ENCODE results near the gene NMUR1.

NMUR1 gene

DNA sequence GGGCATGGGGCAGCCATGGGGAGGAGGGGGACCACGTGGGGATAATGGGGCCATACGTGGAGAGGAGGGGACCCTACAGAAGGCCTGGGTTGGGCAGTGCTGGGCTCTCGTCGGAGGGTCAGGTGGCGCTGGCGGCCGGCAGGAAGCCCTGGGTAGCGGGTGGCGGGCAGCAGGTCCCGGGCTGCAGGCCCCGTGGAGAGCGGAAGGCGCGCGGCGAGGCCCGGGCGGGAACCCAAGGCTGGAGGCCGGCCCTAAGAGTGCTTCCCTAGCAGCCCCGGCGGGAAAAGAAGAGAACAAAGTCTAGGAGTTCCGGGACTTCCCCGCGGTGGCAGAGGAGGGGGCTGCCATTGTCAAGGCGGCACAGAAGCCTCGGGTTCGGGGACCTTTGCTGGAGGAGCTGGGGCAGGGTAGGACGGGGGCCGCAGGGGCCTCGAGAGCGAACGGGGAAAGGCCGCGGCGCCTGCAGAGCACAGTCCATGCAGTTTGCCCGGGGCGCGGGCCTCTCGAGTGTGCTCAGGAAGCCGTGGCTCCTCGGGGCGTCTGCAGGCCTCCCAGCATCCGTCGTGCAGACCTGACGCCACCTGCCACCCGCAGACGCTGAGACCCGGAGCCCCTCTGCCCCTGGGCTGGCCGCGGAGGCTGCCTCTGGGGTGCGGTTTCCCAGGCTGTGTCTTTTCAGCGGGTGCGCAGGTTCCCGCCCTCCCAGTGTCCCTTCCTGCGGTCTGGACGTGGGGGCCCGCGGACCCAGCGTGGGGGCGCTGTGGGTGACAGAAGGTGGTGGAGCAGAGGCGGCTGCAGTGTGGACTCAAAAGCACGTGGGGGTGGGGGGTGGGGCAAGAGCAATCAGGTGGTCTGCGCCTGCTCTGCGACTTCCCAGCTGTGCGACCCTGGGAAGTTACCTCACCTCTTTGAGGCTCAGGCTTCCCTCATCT lies 46.6 kb downstream of the NMUR1 start:
- DNase-seq, result peak; percentile 29 to 43

DNA sequence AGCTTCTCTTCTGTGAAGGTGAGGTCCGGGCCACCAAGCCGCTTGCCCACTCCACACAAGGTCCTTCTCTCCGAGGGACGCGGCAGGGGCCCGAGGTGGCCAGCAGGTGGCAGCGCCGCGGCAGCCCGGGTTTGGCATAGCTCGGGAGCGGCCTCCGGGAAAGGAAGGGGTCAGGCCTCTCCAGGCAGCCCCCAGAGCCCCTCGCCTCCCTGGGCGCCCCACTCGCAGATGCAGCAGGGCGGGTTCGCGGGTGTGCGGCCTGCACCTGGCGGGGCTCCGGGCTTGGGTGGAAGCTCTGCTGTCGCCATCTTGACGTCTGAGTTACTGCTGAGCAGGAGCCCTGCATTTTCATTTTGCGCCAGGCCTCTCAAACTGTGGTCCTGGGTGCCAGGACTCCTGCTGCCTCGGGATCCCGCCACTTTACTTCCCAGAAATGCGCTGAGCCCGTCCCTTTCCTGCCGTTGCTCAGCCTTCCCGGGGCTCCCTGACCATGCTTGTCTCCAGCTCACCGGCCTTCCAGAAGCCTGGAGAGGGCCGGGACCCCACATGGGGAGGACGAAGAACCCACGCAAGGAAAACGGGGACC lies 47.3 kb downstream of the NMUR1 start:
- peak; percentile 71 to 72 for DNase-seq

DNA sequence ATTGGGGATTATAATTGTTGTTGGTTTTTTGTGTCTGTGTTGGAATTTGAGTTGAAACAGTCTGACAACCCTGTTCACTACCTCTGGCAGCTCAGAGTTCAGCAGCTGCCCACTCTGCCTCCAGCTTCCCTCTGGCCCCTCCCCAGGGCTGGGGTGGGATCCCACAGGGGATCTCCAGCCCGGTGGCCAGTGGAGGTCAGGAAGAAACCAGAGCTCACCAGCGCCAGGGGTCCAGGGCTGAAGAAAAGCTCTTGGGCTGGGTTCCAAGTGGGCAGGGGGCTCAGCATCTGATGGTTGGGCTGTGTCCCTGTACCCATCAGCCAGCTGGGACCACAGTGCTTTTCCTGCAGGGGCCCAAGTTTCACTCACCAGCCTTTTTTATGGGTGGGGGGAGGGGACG lies 49.5 kb downstream of the NMUR1 start:
- no peak for DNase-seq

DNA sequence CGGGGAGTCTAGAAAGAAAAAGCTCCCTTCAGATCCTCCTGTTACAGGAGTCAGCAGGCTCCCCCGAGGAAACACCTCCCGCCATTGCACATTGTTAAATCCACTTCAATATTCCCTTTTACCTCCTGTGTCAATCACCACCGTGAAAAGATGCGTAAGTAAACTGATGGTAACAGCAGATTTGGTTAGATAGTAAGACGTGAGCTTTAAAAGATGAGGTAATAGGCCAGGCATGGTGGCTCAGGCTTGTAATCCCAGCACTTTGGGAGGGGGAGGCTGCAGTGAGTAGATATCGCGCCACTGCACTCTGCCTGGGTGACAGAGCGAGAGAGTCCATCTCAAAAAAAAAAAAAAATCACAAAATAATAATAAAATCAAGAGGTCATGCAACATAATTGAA lies 50.8 kb downstream of the NMUR1 start:
- DNase-seq, result no peak

DNA sequence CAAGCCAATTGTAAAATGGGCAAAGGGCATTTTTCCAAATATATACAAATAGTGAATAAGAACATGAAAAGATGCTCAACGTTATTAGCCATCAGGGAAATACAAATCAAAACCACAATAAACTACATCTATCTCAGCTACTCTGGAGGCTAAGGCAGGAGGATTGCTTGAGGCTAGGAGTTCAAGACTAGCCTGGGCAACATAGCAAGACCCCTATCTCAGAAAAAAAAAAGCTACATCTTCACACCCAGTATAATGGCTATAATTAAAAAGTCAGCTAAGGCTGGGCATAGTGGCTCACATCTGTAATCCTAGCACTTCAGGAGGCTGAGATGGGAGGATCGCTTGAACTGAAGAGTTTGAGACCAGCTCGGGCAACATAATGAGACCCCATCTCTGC lies 53.3 kb downstream of the NMUR1 start:
- DNase-seq, result no peak

DNA sequence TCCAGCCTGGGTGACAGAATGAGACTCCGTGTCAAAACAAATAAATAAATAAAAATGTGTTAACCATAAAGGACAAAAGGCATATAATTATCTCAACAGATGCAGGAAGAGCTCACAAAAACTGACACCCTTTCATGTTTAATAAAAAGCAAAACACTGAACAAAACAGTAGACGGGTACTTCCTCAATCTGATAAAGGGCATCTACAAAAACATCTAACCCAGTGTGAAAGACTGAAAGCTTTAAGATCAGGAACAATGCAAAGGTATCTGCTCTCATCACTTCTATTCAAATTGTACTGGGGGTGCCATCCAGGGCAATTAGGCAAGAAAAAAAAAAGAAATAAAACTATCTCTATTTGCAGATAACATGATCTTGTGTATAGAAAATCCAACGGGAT lies 54.3 kb downstream of the NMUR1 start:
- no peak for DNase-seq
